Left forelimb (tissue), 1 donor: ENCODE measurements around the gene CLEC10A.
"Not testable (repeated sequence)": the region's sequence is repeated elsewhere in the genome, so short reads cannot be mapped to it uniquely, and the experiment has no call there.

ENCODE experiments used
- DNase-seq: peaks from one replicate; pipeline ENCODE4 v3.0.0-alpha.2; 2018; ENCODE audit warnings: low spot score

The CLEC10A gene

GRCh38 chr17:7108560-7108925, 28.5 kb upstream of the CLEC10A start:
- no peak for DNase-seq

- DNase-seq: no peak
Observed at GRCh38 chr17:7107795-7108559, 27.9 kb upstream of the CLEC10A start.

- no peak for DNase-seq
Observed at GRCh38 chr17:7107012-7107754, 27.1 kb upstream of the CLEC10A start.

GRCh38 chr17:7102421-7102820, 22.4 kb upstream of the CLEC10A start:
- DNase-seq: no peak

GRCh38 chr17:7101531-7101930, 21.5 kb upstream of the CLEC10A start:
- no peak for DNase-seq

GRCh38 chr17:7100641-7101379, 20.8 kb upstream of the CLEC10A start:
- DNase-seq: not testable (repeated sequence)

- no peak for DNase-seq
Observed at GRCh38 chr17:7098802-7099459, 18.9 kb upstream of the CLEC10A start.

- DNase-seq: no peak
Observed at GRCh38 chr17:7097940-7098339, 17.9 kb upstream of the CLEC10A start.

- DNase-seq: no peak
Observed at GRCh38 chr17:7095625-7096024, 15.6 kb upstream of the CLEC10A start.

GRCh38 chr17:7094652-7095019, 14.6 kb upstream of the CLEC10A start:
- DNase-seq: peak; percentile 55

- not testable (repeated sequence) for DNase-seq
Observed at GRCh38 chr17:7091311-7092005, 11.4 kb upstream of the CLEC10A start.

- DNase-seq: not testable (repeated sequence)
Observed at GRCh38 chr17:7089570-7089969, 9.5 kb upstream of the CLEC10A start.

- not testable (repeated sequence) for DNase-seq
Observed at GRCh38 chr17:7088442-7088841, 8.4 kb upstream of the CLEC10A start.

- DNase-seq: no peak
Observed at GRCh38 chr17:7084088-7084487, 4.0 kb upstream of the CLEC10A start.

- DNase-seq: no peak
Observed at GRCh38 chr17:7083592-7083991, 3.5 kb upstream of the CLEC10A start.

GRCh38 chr17:7081341-7082062, 1.5 kb upstream of the CLEC10A start:
- peak; percentile 54 for DNase-seq

- DNase-seq: no peak
Observed at GRCh38 chr17:7080456-7081041, 498 bp upstream of the CLEC10A start.

GRCh38 chr17:7078711-7079110, 1.3 kb downstream of the CLEC10A start:
- no peak for DNase-seq

GRCh38 chr17:7077911-7078546, 2.0 kb downstream of the CLEC10A start:
- no peak for DNase-seq

- DNase-seq: no peak
Observed at GRCh38 chr17:7074931-7075330, 5.1 kb downstream of the CLEC10A start.
